ENCODE results near the gene MTAP. TPM values are rescaled to one million over a fixed set of nuclear protein-coding genes. Genes with fewer than 3 reads are reported as not detected.

Gene MTAP
- total and polyA plus RNA-seq, 2 of the 13 experiments (the other 11 are each of a cell fraction or from before 2014, with no cell fraction given), result 16.7 to 51.2 TPM

DNA sequence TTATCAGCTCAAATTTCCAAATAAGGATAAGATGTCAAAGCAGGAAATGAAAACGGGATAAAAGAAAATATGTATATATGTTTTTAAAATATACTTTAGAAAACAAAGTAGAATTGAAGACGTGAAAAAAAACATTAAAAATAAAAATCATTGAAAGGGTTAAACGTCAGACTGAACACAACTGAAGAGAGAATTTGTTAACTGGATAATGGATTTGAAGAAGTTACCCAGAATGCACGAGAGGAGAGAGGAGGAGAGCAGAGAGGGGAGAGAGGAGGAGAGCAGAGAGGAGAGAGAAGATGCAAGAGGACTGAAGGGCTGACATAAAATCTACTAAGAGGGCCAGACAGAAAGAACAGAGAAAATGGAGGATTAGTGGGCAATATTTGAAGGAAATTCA is 103.8 kb downstream of the MTAP start:
- no peaks in the 10 kb centered on the region for H4K20me1 ChIP-seq (ENCODE audit: insufficient read depth, low read length)
- POLR2A ChIA-PET, result no interaction called here
- WGBS (ENCODE audit: low lambda C conversion rate), result 97% methylated on average over 4 of the region's 4 CpGs

More for the DNA sequence above, 103.8 kb downstream of the MTAP start:
- FAIRE-seq (no peak), DNase-seq (ENCODE audit: low spot score) (no peak), ATAC-seq (no peak)
- intact Hi-C loops (cut with micrococcal nuclease; ENCODE audit: unreplicated experiment), result no loop called here
- no TSS peak for BruUV-seq (replicated peaks)
- TF ChIP-seq HNRNPK (IDR thresholded peaks at IDR 0.05; ENCODE audit: low read depth, low read length, poor library complexity, severe bottlenecking) (no peak), ZNF792 (CRISPR knock-in tag; IDR thresholded peaks at IDR 0.05) (no peak), ZNF557 (CRISPR knock-in tag; IDR thresholded peaks at IDR 0.05) (no peak), NONO (IDR thresholded peaks at IDR 0.05) (no peak), NONO (CRISPR knock-in tag; conservative IDR thresholded peaks at IDR 0.05) (no peak), ZNF34 (CRISPR knock-in tag; IDR thresholded peaks at IDR 0.05; ENCODE audit: borderline replicate concordance) (no peak), ZBTB38 (CRISPR knock-in tag; IDR thresholded peaks at IDR 0.05) (no peak), POLR2AphosphoS2 (IDR thresholded peaks at IDR 0.05; ENCODE audit: low read depth, low read length) (no peak), CEBPG (CRISPR knock-in tag; IDR thresholded peaks at IDR 0.05) (no peak), THYN1 (CRISPR knock-in tag; IDR thresholded peaks at IDR 0.05; ENCODE audit: borderline replicate concordance, low read depth) (no peak), ZNF431 (CRISPR knock-in tag; IDR thresholded peaks at IDR 0.05; ENCODE audit: borderline replicate concordance, low read depth) (no peak), ADNP (CRISPR knock-in tag; IDR thresholded peaks at IDR 0.05) (no peak), KDM6A (CRISPR knock-in tag; IDR thresholded peaks at IDR 0.05; ENCODE audit: low read depth) (no peak), ZNF17 (CRISPR knock-in tag; IDR thresholded peaks at IDR 0.05) (no peak), RARA (CRISPR knock-in tag; IDR thresholded peaks at IDR 0.05) (no peak), GTF2F1 (IDR thresholded peaks at IDR 0.05; ENCODE audit: low read length) (no peak), ZNF670 (CRISPR knock-in tag; IDR thresholded peaks at IDR 0.05; ENCODE audit: borderline replicate concordance) (no peak), ZNF570 (CRISPR knock-in tag; IDR thresholded peaks at IDR 0.05; ENCODE audit: borderline replicate concordance) (no peak), ZNF225 (CRISPR knock-in tag; IDR thresholded peaks at IDR 0.05) (no peak)
- TF ChIP-seq, protein P1, sequence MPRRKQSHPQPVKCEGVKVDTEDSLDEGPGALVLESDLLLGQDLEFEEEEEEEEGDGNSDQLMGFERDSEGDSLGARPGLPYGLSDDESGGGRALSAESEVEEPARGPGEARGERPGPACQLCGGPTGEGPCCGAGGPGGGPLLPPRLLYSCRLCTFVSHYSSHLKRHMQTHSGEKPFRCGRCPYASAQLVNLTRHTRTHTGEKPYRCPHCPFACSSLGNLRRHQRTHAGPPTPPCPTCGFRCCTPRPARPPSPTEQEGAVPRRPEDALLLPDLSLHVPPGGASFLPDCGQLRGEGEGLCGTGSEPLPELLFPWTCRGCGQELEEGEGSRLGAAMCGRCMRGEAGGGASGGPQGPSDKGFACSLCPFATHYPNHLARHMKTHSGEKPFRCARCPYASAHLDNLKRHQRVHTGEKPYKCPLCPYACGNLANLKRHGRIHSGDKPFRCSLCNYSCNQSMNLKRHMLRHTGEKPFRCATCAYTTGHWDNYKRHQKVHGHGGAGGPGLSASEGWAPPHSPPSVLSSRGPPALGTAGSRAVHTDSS (CRISPR knock-in tag; conservative IDR thresholded peaks at IDR 0.05), result no peak
- Histone ChIP-seq H3K9me3 (ENCODE audit: low read length) (no peaks in the 10 kb centered on the region), H3K79me2 (ENCODE audit: insufficient read depth, low read length) (no peaks in the 10 kb centered on the region), H3K36me3 (replicated peaks in 1 of 2; ENCODE audit: control insufficient read depth in 1 of 2, insufficient read depth in 2 of 2, low read length in 2 of 2) (no peaks in the 10 kb centered on the region), H3K9ac (ENCODE audit: insufficient read depth, low read depth, low read length) (no peak overlapping the region), H3K4me3 (replicated peaks in 1 of 3; ENCODE audit: insufficient read depth in 1 of 3, low read depth in 2 of 3, low read length in 3 of 3) (no peak overlapping the region), H2AFZ (ENCODE audit: low read length) (no peak overlapping the region), H3K27me3 (ENCODE audit: control insufficient read depth in 1 of 2, insufficient read depth in 2 of 2, low read length in 2 of 2) (no peaks in the 10 kb centered on the region), H3K4me2 (ENCODE audit: low read depth, low read length) (no peak overlapping the region), H3K27ac (ENCODE audit: extremely low read length, insufficient read depth, low read length) (no peak overlapping the region), H3K4me1 (ENCODE audit: insufficient read depth, low read length) (no peaks in the 10 kb centered on the region)
- in situ Hi-C loops (cut with HindIII; ENCODE audit: extremely low pct_ligation_motif_present, low pct_unique_long_range_greater_than_20kb), result no loop called here
- CTCF ChIA-PET (ENCODE audit: low intra/inter-chr PET ratio, low total read pairs), result no interaction called here
